Measurements from ENCODE around the gene DUSP5.
A peak's percentile ranks its signal among the peaks of the same experiment; 100 is the strongest.

DNA sequence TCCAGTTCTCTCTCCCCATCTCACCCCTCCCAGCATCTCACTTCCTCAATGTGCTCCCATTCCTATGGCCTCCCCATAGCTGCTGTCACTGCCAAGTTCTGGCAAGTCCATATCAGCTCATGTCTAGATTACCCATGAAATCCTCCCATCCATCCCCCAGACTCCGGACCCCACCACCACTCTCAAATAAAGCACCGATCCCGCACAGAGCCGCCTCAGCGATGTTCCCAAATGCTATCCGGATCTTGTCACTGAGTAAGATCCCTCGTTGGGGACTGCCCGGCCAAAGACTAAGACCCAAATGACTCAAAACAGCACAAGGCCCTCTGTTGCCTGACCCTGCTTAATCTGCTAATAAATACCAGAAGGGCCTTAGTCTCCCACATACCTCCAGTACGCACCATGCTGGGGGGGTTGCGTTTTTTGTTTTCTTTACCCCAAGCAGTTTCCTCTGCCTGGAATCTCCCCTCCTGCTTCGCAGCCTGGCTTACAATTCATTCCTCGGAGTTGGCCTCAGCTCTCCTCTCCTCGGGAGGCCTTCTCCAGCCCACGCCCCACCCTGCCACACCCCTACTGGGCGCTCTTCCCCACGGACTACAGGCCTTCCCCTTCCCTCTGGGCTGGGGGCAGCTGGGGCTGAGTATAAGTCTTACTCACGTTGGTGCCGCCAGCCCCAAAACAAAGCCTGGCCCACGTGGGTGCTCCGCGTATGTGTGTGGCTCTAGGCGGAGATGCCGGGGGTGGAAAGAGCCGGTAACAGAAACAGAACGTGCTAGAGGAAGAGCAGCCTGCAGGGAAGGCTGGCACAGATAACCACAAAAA lies 1.8 kb upstream of the DUSP5 start:
- TF ChIP-seq, protein P1, sequence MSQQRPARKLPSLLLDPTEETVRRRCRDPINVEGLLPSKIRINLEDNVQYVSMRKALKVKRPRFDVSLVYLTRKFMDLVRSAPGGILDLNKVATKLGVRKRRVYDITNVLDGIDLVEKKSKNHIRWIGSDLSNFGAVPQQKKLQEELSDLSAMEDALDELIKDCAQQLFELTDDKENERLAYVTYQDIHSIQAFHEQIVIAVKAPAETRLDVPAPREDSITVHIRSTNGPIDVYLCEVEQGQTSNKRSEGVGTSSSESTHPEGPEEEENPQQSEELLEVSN (IDR thresholded peaks at IDR 0.05; ENCODE audit: borderline replicate concordance, low read depth), result no peak
- TF ChIP-seq HOXA7 (CRISPR knock-in tag; IDR thresholded peaks at IDR 0.05) (peak; percentile 68; the same call in 1 of the 2 replicates), RFX5 (IDR thresholded peaks at IDR 0.05) (no peak), SMC3 (IDR thresholded peaks at IDR 0.05) (peak; percentile 18; the same call in 2 of the 3 replicates), ESRRA (IDR thresholded peaks at IDR 0.05; ENCODE audit: borderline replicate concordance, low read length) (no peak), TFCP2L1 (CRISPR knock-in tag; IDR thresholded peaks at IDR 0.05) (0 out of 2 replicates have a peak, but pooled peaks have one; percentile 1), SREBF2 (IDR thresholded peaks at IDR 0.05) (no peak), EP300 (IDR thresholded peaks at IDR 0.05) (peak; percentile 21 to 58; a peak in 2 of 5 replicates), NPAS2 (CRISPR knock-in tag; IDR thresholded peaks at IDR 0.05; ENCODE audit: borderline replicate concordance) (no peak), POLR2A (IDR thresholded peaks at IDR 0.05; ENCODE audit: low read length) (0 out of 2 replicates have a peak, but pooled peaks have one; percentile 32)
- TF ChIP-seq, protein P2, sequence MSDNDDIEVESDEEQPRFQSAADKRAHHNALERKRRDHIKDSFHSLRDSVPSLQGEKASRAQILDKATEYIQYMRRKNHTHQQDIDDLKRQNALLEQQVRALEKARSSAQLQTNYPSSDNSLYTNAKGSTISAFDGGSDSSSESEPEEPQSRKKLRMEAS (IDR thresholded peaks at IDR 0.05), result peak; percentile 82
- TF ChIP-seq, protein P3, sequence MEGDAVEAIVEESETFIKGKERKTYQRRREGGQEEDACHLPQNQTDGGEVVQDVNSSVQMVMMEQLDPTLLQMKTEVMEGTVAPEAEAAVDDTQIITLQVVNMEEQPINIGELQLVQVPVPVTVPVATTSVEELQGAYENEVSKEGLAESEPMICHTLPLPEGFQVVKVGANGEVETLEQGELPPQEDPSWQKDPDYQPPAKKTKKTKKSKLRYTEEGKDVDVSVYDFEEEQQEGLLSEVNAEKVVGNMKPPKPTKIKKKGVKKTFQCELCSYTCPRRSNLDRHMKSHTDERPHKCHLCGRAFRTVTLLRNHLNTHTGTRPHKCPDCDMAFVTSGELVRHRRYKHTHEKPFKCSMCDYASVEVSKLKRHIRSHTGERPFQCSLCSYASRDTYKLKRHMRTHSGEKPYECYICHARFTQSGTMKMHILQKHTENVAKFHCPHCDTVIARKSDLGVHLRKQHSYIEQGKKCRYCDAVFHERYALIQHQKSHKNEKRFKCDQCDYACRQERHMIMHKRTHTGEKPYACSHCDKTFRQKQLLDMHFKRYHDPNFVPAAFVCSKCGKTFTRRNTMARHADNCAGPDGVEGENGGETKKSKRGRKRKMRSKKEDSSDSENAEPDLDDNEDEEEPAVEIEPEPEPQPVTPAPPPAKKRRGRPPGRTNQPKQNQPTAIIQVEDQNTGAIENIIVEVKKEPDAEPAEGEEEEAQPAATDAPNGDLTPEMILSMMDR (IDR thresholded peaks at IDR 0.05), result no peak
- TF ChIP-seq, protein P4, sequence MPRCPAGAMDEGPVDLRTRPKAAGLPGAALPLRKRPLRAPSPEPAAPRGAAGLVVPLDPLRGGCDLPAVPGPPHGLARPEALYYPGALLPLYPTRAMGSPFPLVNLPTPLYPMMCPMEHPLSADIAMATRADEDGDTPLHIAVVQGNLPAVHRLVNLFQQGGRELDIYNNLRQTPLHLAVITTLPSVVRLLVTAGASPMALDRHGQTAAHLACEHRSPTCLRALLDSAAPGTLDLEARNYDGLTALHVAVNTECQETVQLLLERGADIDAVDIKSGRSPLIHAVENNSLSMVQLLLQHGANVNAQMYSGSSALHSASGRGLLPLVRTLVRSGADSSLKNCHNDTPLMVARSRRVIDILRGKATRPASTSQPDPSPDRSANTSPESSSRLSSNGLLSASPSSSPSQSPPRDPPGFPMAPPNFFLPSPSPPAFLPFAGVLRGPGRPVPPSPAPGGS (IDR thresholded peaks at IDR 0.05), result 0 out of 3 replicates have a peak, but pooled peaks have one; percentile 44

Measured in A549 (cell line).